Esophagus muscularis mucosa (tissue), 4 donors: ENCODE results near the gene PMIS2. TPM values are rescaled to one million over a fixed set of nuclear protein-coding genes. Genes with fewer than 3 reads are reported as not detected.

Experiments used
- DNase-seq: peaks from one replicate; pipeline ENCODE4 v3.0.0-alpha.2; 2017; ENCODE audit errors: extremely low spot score
- H3K27ac ChIP-seq, 4 donors: fragments of 200-600 bp; sonication (generic); replicated peaks in 1 of 4; 1 replicate in 3 of 4; 2 replicates in 1 of 4; pipeline ENCODE4 v1.5.1; 2016 to 2019; ENCODE audit warnings: mild to moderate bottlenecking in 1 of 4
- H3K27me3 ChIP-seq, 4 donors: fragments of 200-600 bp; sonication (generic); one replicate each; pipeline versions ENCODE4 v1.5.1 to v1.6.0; 2016 to 2019
- H3K36me3 ChIP-seq, 4 donors: fragments of 200-600 bp; sonication (generic); one replicate each; pipeline ENCODE4 v1.5.1; 2016 to 2019
- H3K4me1 ChIP-seq, 4 donors: fragments of 200-600 bp; sonication (generic); one replicate each; pipeline ENCODE4 v1.5.1; 2016 to 2019
- H3K4me3 ChIP-seq, 4 donors: fragments of 200-600 bp; sonication (generic); 1 replicate in 2 of 4; 2 replicates in 2 of 4; pipeline ENCODE4 v1.5.1; 2016 to 2019; ENCODE audit warnings: mild to moderate bottlenecking in 4 of 4, moderate library complexity in 1 of 4
- H3K9me3 ChIP-seq, 4 donors: fragments of 200-600 bp; sonication (generic); 1 replicate in 3 of 4; 2 replicates in 1 of 4; pipeline ENCODE4 v1.5.1; 2016 to 2019
- EP300 ChIP-seq: sonication (generic); formaldehyde crosslinking; IDR thresholded peaks from one replicate; pipeline ENCODE4 v1.6.1; 2017; ENCODE audit warnings: antibody characterized with exemption
- POLR2A ChIP-seq: fragments of 450-650 bp; IDR thresholded peaks from one replicate; pipeline ENCODE4 v1.6.1; 2017; ENCODE audit warnings: antibody characterized with exemption, moderate library complexity, mild to moderate bottlenecking, low read depth
- POLR2AphosphoS5 ChIP-seq, 2 donors: sonication (generic); formaldehyde crosslinking; IDR thresholded peaks; one replicate each; pipeline ENCODE4 v1.6.1; 2017; ENCODE audit warnings: antibody characterized with exemption in 2 of 2
- WGBS: methylation state at CpG from one replicate; pipeline ENCODE4 v1.1.5; 2018; 5-methylcytosine and 5-hydroxymethylcytosine counted together
- intact Hi-C: fragments of 100-400 bp; cut with DNase I; formaldehyde crosslinking; loops from one replicate; pipeline ENCODE4 v1.15.1; 2023
- total RNA-seq, 4 donors: library from RNA; depleted of rRNA; stranded (reverse); fragments of >200 nt; gene quantifications; one replicate each; pipeline versions ENCODE4 v1.1.0 to v1.2.1, GENCODE V29; 2016
- TF ChIP-seq, protein P1 (sequence below), 3 experiments: fragments of 200-600 bp in 2 of 3; fragments of 450-650 bp in 1 of 3; sonication (generic) in 2 of 3; IDR thresholded peaks; one replicate each; pipeline ENCODE4 v1.5.1; 2017 to 2019; ENCODE audit warnings: antibody characterized with exemption in 3 of 3, mild to moderate bottlenecking in 2 of 3, moderate library complexity in 1 of 3

Gene PMIS2
- not detected for total RNA-seq

DNA sequence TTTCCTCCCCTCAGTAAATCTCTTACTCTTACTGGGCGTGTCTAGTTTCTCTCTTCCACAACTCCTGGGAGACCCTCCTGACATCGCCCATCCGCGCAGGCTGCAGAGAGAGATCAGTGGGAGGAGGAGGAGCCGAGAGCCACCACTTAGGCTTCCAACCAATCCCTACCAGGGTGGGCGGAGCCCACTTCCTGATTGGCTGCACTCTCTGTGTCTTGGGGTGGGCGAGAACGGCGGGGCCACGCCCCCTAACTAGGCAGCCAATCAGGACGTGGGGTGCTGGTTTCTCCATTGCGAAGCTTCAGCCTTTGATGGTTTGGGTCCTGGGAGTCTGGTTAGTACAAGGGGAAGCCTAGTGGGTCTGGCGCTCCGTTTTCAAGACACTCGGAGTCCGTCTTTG lies at the start of gene PMIS2:
Gene PMIS2, plus strand, starts transcription at position 326 of the 400 bp plus-strand sequence. CDS start 87 bp downstream, outside the sequence.
- Histone ChIP-seq H3K4me1 (no peaks in the 10 kb centered on the region), H3K27ac (no peak within 1 kb of the TSS), H3K27me3 (peaks cover 0 to 34% (median 0%) of the 10 kb centered on the region in 4 donors), H3K9me3 (no peaks in the 10 kb centered on the region), H3K4me3 (no peak within 1 kb of the TSS), H3K36me3 (no peaks in the 10 kb centered on the region)
- TF ChIP-seq, protein P1, sequence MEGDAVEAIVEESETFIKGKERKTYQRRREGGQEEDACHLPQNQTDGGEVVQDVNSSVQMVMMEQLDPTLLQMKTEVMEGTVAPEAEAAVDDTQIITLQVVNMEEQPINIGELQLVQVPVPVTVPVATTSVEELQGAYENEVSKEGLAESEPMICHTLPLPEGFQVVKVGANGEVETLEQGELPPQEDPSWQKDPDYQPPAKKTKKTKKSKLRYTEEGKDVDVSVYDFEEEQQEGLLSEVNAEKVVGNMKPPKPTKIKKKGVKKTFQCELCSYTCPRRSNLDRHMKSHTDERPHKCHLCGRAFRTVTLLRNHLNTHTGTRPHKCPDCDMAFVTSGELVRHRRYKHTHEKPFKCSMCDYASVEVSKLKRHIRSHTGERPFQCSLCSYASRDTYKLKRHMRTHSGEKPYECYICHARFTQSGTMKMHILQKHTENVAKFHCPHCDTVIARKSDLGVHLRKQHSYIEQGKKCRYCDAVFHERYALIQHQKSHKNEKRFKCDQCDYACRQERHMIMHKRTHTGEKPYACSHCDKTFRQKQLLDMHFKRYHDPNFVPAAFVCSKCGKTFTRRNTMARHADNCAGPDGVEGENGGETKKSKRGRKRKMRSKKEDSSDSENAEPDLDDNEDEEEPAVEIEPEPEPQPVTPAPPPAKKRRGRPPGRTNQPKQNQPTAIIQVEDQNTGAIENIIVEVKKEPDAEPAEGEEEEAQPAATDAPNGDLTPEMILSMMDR (IDR thresholded peaks at IDR 0.05), result no peak
- TF ChIP-seq EP300, result no peak
- no peak for TF ChIP-seq POLR2AphosphoS5 (IDR thresholded peaks at IDR 0.05)
- no peak for TF ChIP-seq POLR2A
- intact Hi-C loops, result no loop called here
- WGBS, result 12% methylated on average over 11 of the region's 16 CpGs
- no peak for DNase-seq

DNA sequence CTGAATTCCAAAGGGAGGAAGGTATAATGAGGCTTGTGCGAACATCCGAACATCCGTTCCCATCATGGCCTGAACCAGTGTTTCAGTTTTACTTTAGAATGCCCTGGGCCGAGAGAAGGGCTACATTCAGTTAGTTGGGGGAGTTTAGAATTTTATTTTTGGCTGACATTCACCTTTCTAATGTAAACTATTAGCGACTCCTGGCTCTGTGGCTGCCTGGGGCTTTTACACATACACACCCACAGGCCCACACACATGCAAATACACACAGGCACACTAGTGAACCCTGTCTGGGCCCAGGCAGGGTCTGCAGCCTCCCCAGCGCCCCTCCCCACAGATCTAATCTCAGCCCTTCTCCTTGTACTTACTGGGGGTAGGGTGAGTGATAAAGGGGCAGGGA lies 46.7 kb upstream of the PMIS2 start:
- Histone ChIP-seq H3K27me3 (peaks cover 0 to 18% (median 2%) of the 10 kb centered on the region in 4 donors), H3K4me1 (peaks cover under 1 to 5% (median 4%) of the 10 kb centered on the region in 4 donors), H3K36me3 (peaks cover 0 to 9% (median 0%) of the 10 kb centered on the region in 4 donors), H3K9me3 (no peaks in the 10 kb centered on the region), H3K4me3 (no peak overlapping the region), H3K27ac (no peak overlapping the region)
- DNase-seq, result no peak
- 65% methylated on average over 6 of the region's 6 CpGs for WGBS
- TF ChIP-seq POLR2A, result no peak
- no peak for TF ChIP-seq EP300
- TF ChIP-seq POLR2AphosphoS5 (IDR thresholded peaks at IDR 0.05), result no peak
- TF ChIP-seq, protein P1 (IDR thresholded peaks at IDR 0.05), result no peak
- intact Hi-C loops, result no loop called here

DNA sequence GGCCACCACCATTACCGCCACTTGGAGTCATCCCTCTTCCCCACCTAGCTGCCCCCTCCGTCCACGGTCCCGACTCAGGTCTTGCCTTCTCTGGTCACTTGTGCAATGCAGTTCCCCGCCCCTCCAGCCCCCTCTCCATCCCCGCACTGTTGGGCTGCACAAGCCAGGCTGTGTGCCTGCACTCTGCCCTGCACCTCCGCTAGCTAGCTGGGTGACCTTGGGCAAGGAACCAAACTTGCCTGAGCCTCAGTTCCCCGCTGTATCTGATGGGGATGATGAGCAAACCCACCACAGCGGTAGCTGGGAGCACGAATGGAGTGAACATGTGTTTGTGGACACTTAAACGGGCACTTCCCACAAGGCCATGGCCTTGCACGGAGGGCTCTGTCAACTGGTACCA lies 46.1 kb upstream of the PMIS2 start:
- intact Hi-C loops, result no loop called here

DNA sequence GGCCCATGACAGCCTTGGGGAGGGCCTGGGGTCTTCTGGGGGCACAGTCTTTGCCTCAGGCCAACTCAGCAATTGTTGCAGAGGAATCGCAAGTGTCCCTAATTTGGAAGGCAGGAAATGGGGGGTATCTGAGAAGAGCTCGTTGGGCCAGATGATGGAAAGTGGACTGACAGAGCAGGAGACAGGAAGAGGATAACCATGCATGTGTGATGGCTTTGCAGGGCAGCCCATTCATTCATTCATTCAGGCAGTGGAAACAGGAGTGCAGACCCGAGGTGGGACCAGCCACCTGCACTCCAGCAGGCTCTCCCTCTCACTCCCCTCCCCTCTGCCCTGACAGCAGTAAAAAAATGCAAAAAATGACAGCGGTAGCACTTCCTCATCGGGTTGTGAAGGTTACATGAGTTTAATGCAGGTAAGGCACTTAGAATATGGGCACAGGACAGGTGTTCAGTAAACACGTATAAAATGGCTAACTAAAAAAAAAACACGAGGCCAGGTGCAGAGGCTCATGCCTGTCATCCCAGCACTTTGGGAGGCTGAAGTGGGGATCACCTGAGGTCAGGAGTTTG lies 45.5 kb upstream of the PMIS2 start:
- DNase-seq, result no peak
- intact Hi-C loops, result no loop called here
- 78% methylated on average over 6 of the region's 7 CpGs for WGBS
- H3K4me1 ChIP-seq, result peaks cover 7 to 14% (median 10%) of the 10 kb centered on the region in 4 donors
- no peaks in the 10 kb centered on the region for H3K9me3 ChIP-seq
- TF ChIP-seq EP300 (no peak), POLR2A (no peak), POLR2AphosphoS5 (IDR thresholded peaks at IDR 0.05) (no peak)
- TF ChIP-seq, protein P1 (IDR thresholded peaks at IDR 0.05), result no peak
- no peak overlapping the region for H3K4me3 ChIP-seq
- peaks cover 0 to 10% (median 0%) of the 10 kb centered on the region in 4 donors for H3K27me3 ChIP-seq
- no peak overlapping the region for H3K27ac ChIP-seq
- H3K36me3 ChIP-seq, result peaks cover 0 to 9% (median 0%) of the 10 kb centered on the region in 4 donors

More for the DNA sequence above, 46.1 kb upstream of the PMIS2 start:
- Histone ChIP-seq H3K9me3 (no peaks in the 10 kb centered on the region), H3K27me3 (peaks cover 0 to 12% (median 0%) of the 10 kb centered on the region in 4 donors), H3K4me3 (no peak overlapping the region), H3K36me3 (peaks cover 0 to 9% (median 0%) of the 10 kb centered on the region in 4 donors), H3K27ac (no peak overlapping the region), H3K4me1 (peaks cover 6 to 11% (median 9%) of the 10 kb centered on the region in 4 donors)
- DNase-seq, result no peak
- 85% methylated on average over 8 of the region's 12 CpGs for WGBS
- TF ChIP-seq EP300 (no peak), POLR2AphosphoS5 (IDR thresholded peaks at IDR 0.05) (no peak), POLR2A (no peak)
- TF ChIP-seq, protein P1 (IDR thresholded peaks at IDR 0.05), result no peak

DNA sequence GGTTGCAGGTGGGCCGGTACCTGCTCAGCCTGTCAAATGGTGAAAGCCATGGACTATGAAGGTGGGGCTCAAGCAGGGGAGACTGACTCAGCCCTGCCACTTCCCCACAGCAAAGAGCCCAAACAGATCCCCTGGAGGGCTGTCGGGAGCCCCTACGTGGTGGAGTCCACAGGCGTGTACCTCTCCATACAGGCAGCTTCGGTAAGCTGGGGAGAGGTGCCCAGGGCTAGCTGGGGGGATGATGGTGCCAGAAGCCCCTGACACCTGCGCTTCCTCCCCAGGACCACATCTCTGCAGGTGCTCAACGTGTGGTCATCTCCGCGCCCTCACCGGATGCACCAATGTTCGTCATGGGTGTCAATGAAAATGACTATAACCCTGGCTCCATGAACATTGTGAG lies 43.8 kb upstream of the PMIS2 start:
- Histone ChIP-seq H3K9me3 (no peaks in the 10 kb centered on the region), H3K36me3 (peaks cover 0 to 15% (median 5%) of the 10 kb centered on the region in 4 donors), H3K27ac (no peak overlapping the region), H3K4me3 (no peak overlapping the region), H3K4me1 (peaks cover 16 to 29% (median 24%) of the 10 kb centered on the region in 4 donors), H3K27me3 (no peaks in the 10 kb centered on the region)
- TF ChIP-seq POLR2AphosphoS5 (IDR thresholded peaks at IDR 0.05), result no peak
- no peak for TF ChIP-seq POLR2A
- TF ChIP-seq EP300, result no peak
- TF ChIP-seq, protein P1 (IDR thresholded peaks at IDR 0.05), result no peak
- WGBS, result 91% methylated on average over 6 of the region's 11 CpGs
- intact Hi-C loops, result no loop called here
- no peak for DNase-seq
